Peyer's patch (tissue), 4 donors: Measurements from ENCODE around the gene PAFAH1B2. TPM values are rescaled to one million over a fixed set of nuclear protein-coding genes. Genes with fewer than 3 reads are reported as not detected.
A peak's percentile ranks its signal among the peaks of the same experiment; 100 is the strongest.

Source experiments
- DNase-seq, 3 donors: peaks; one replicate each; pipeline ENCODE4 v3.0.0-alpha.2; 2017 to 2019
- H3K27ac ChIP-seq, 4 donors: fragments of 200-600 bp; sonication (generic); one replicate each; pipeline ENCODE4 v1.5.1; 2016 to 2019
- H3K27me3 ChIP-seq, 2 donors: fragments of 200-600 bp; sonication (generic); one replicate each; pipeline ENCODE4 v1.5.1; 2019
- H3K36me3 ChIP-seq, 3 donors: fragments of 200-600 bp; sonication (generic); one replicate each; pipeline ENCODE4 v1.5.1; 2016 to 2019
- H3K4me1 ChIP-seq, 4 donors: fragments of 200-600 bp; sonication (generic); one replicate each; pipeline ENCODE4 v1.5.1; 2016 to 2019
- H3K4me3 ChIP-seq, 4 donors: fragments of 200-600 bp; sonication (generic); 1 replicate in 3 of 4; 2 replicates in 1 of 4; pipeline ENCODE4 v1.5.1; 2016 to 2019; ENCODE audit warnings: mild to moderate bottlenecking in 1 of 4
- H3K9me3 ChIP-seq, 4 donors: fragments of 200-600 bp; sonication (generic); one replicate each; pipeline ENCODE4 v1.5.1; 2016 to 2019; ENCODE audit warnings: mild to moderate bottlenecking in 1 of 4
- CTCF ChIP-seq, 6 experiments: fragments of 450-650 bp in 4 of 6; fragments of 200-600 bp in 2 of 6; sonication (generic) in 1 of 6; IDR thresholded peaks; one replicate each; pipeline ENCODE4 v1.5.1; 2017 to 2019; ENCODE audit warnings: antibody characterized with exemption in 6 of 6, mild to moderate bottlenecking in 3 of 6, moderate library complexity in 1 of 6
- POLR2A ChIP-seq, 2 donors: fragments of 450-650 bp; IDR thresholded peaks; one replicate each; pipeline ENCODE4 v1.5.1; 2017; ENCODE audit warnings: antibody characterized with exemption in 2 of 2, mild to moderate bottlenecking in 2 of 2, moderate library complexity in 2 of 2
- total RNA-seq, 4 donors: library from RNA; depleted of rRNA; stranded (reverse); fragments of >200 nt; gene quantifications; one replicate each; pipeline ENCODE4 v1.1.0, GENCODE V29; 2016

Gene PAFAH1B2
- 10 to 100 TPM; 45.4 to 96.2 (median 66.9) TPM for total RNA-seq

- H3K9me3 ChIP-seq = no peaks in the 10 kb centered on the region
- H3K27ac ChIP-seq = peak within 1 kb of the TSS; percentile 86 to 97 (median 93)
- no peaks in the 10 kb centered on the region for H3K27me3 ChIP-seq
- H3K4me3 ChIP-seq = peak within 1 kb of the TSS; percentile 91 to 93 (median 91)
- H3K36me3 ChIP-seq = peaks cover 0 to 17% (median 0%) of the 10 kb centered on the region in 3 donors
- TF ChIP-seq CTCF (IDR thresholded peaks at IDR 0.05) = no peak
- peak; percentile 76 to 84 for TF ChIP-seq POLR2A (IDR thresholded peaks at IDR 0.05)
- peaks cover 0 to 30% (median 6%) of the 10 kb centered on the region in 4 donors for H3K4me1 ChIP-seq
- DNase-seq = peak; percentile 96 to 98 (median 97)
Observed at GRCh38 chr11:117143871-117144476, at the start of gene PAFAH1B2. TSS of gene PAFAH1B2 (plus strand) at chr11:117144287. CDS start at chr11:117152448, 8,161 bp downstream.

- DNase-seq = no peak
- peak overlapping the region in 2 of 4 donors; percentile 12 to 94 for H3K27ac ChIP-seq
- no peaks in the 10 kb centered on the region for H3K9me3 ChIP-seq
- H3K27me3 ChIP-seq = no peaks in the 10 kb centered on the region
- TF ChIP-seq CTCF (IDR thresholded peaks at IDR 0.05) (no peak), POLR2A (IDR thresholded peaks at IDR 0.05) (no peak)
- H3K4me3 ChIP-seq = no peak overlapping the region
- no peaks in the 10 kb centered on the region for H3K36me3 ChIP-seq
- peaks cover 0 to 41% (median 16%) of the 10 kb centered on the region in 4 donors for H3K4me1 ChIP-seq
Observed at GRCh38 chr11:117094776-117095175, 49.3 kb upstream of the PAFAH1B2 start.

- Histone ChIP-seq H3K9me3 (no peaks in the 10 kb centered on the region), H3K4me3 (peak overlapping the region in 3 of 4 donors; percentile 13 to 98 (median 65)), H3K4me1 (peaks cover 0 to 41% (median 16%) of the 10 kb centered on the region in 4 donors), H3K36me3 (no peaks in the 10 kb centered on the region), H3K27ac (peak overlapping the region; percentile 94 to 98 (median 96)), H3K27me3 (no peaks in the 10 kb centered on the region)
- no peak for DNase-seq
- no peak for TF ChIP-seq CTCF (IDR thresholded peaks at IDR 0.05)
- TF ChIP-seq POLR2A (IDR thresholded peaks at IDR 0.05) = no peak
Observed at GRCh38 chr11:117095284-117096161, 48.6 kb upstream of the PAFAH1B2 start.

- H3K27ac ChIP-seq = peak overlapping the region; percentile 94 to 98 (median 96)
- H3K9me3 ChIP-seq = no peaks in the 10 kb centered on the region
- TF ChIP-seq CTCF (IDR thresholded peaks at IDR 0.05) = no peak
- DNase-seq = peak in 2 of 3 donors; percentile 69 to 79
- H3K36me3 ChIP-seq = no peaks in the 10 kb centered on the region
- no peaks in the 10 kb centered on the region for H3K27me3 ChIP-seq
- H3K4me3 ChIP-seq = peak overlapping the region; percentile 65 to 98 (median 98)
- H3K4me1 ChIP-seq = peaks cover 0 to 41% (median 16%) of the 10 kb centered on the region in 4 donors
Observed at GRCh38 chr11:117096201-117096991, 47.7 kb upstream of the PAFAH1B2 start.

- no peak for TF ChIP-seq CTCF (IDR thresholded peaks at IDR 0.05)
- no peaks in the 10 kb centered on the region for H3K9me3 ChIP-seq
- H3K27ac ChIP-seq = peak overlapping the region; percentile 94 to 98 (median 96)
- H3K4me3 ChIP-seq = peak overlapping the region; percentile 65 to 98 (median 98)
- no peaks in the 10 kb centered on the region for H3K36me3 ChIP-seq
- DNase-seq = no peak
- H3K4me1 ChIP-seq = peaks cover 0 to 41% (median 16%) of the 10 kb centered on the region in 4 donors
- no peaks in the 10 kb centered on the region for H3K27me3 ChIP-seq
Observed at GRCh38 chr11:117097014-117097388, 47.1 kb upstream of the PAFAH1B2 start.
